RPMI7951 (cell line): ENCODE results near the gene PLPP6. TPM values are rescaled to one million over a fixed set of nuclear protein-coding genes. Genes with fewer than 3 reads are reported as not detected.

ENCODE experiments used
- DNase-seq: peaks from one replicate; pipeline ENCODE4 v3.0.0-alpha.2; 2012; ENCODE audit warnings: low read depth
- total RNA-seq: library from RNA; depleted of rRNA; stranded (reverse); fragments of >200 nt; shearing (Covaris generic); gene quantifications from 2 replicates; pipeline ENCODE4 v1.2.3, GENCODE V29; 2014

The PLPP6 gene
- total RNA-seq, 1 experiment from 2014 or later, result 5.5 TPM

DNA sequence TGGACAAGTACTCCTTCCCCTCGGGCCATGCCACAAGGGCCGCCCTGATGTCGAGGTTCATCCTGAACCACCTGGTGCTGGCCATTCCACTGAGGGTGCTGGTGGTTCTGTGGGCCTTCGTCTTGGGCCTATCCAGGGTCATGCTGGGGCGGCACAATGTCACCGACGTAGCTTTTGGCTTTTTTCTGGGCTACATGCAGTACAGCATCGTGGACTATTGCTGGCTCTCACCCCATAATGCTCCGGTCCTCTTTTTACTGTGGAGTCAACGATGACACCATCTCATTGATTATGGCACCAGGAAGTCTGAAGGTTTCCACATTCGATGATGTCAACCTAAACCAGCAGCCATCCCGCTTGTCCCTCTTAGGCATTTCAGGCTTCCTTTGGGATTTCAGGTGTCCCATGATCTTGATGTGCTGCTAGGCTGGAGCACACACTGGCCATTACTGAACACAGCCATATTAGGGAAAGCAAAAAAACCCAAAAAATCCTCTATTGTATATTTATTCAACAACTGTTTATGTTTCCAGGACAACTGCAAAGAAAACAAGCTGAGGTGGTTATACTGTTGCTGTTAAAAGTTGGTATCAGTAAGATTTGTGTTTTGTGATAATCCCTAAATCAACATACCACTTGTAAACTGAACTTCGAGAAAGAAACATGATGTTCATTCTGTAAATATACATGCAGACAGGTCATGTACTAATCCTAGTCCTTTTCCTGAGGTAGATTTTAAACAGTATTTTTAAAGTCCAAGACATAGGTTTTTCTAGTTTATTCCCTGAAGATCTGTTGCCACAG, 1.1 kb downstream of the PLPP6 start:
- DNase-seq, result no peak

GRCh38 chr9:4663956-4664355, 1.9 kb downstream of the PLPP6 start:
- no peak for DNase-seq

DNA sequence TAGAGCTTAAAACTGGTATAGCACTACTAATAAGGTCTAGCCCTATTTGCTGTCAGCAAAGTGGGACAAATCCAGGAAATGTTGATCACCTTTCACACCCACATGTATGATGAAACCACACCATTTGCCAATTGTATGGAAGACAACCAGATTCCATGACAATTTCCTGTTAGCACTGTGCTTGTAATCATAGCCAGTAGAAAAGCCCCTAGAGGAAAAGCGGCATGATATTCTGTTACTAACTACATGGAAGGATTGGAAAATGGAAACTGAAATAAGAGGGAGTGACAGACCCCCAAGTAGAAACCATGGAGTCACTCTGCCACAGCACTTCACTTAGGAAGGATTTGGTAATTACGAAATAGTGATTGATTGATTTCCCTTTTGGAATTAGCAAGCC, 3.3 kb downstream of the PLPP6 start:
- no peak for DNase-seq

DNA sequence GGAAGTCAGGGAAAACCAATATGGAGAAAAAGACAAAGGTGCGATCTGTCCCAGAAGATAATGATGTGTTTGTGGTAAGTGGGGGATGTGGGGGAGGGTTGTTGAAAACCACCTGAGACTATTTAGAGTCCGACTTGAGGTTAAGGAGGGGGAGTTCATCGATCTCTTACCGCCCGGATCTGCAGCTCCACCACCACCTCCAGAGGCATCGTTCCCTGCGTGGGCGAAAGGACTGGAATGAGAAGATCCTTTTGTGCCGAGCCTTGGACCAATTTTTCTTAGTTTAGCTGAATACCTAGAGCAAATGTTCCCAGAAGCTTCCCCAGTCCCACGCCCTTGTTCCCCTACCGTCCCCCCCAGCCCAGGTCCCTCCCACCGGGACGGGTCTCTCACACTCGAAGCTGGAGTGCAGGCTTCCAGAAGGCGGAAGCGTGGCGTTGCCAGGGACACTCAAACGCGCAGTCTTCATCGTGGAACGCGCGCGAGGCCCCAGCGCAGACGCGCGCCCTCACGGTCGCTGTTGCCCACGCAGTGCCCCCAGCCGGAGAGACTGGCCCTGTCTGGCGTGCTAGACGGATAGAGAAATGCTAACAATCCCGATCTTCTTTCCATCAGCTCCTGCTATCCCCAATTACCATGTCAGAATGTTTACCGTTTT, 4.1 kb downstream of the PLPP6 start, which contains the start of gene SPATA6L:
Gene SPATA6L, minus strand, starts transcription at position 439 of the 658 bp plus-strand sequence. Its CDS starts 230 bp downstream, at position 209.
- peak; percentile 60 for DNase-seq

- DNase-seq, result no peak
These were observed 5.6 kb downstream of the PLPP6 start for GRCh38 chr9:4667681-4668080.

GRCh38 chr9:4668604-4669003, 6.5 kb downstream of the PLPP6 start:
- no peak for DNase-seq

- no peak for DNase-seq
These were observed 7.8 kb downstream of the PLPP6 start for GRCh38 chr9:4669890-4670289.

GRCh38 chr9:4670591-4670990, 8.5 kb downstream of the PLPP6 start:
- DNase-seq, result no peak

GRCh38 chr9:4671737-4672136, 9.6 kb downstream of the PLPP6 start:
- no peak for DNase-seq

DNA sequence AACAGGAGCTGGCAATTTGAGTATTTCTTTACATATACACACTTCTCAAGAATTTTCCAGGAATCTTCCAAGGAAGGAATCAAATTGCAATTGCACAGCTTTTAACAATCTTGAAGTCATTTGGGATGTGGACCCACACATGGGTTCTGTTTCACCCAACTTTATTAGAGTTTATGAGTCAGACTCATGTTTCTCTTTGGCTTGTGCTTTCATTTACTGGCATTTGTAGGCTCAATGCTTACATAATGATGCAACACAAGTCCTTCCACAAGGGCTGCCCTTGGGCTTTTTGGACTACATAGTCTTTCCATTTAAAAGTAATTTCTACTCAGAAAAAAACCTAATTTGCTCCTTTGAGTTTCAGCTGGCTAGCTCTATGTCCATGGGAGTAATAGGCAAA, 12.7 kb downstream of the PLPP6 start:
- peak; percentile 76 for DNase-seq

DNA sequence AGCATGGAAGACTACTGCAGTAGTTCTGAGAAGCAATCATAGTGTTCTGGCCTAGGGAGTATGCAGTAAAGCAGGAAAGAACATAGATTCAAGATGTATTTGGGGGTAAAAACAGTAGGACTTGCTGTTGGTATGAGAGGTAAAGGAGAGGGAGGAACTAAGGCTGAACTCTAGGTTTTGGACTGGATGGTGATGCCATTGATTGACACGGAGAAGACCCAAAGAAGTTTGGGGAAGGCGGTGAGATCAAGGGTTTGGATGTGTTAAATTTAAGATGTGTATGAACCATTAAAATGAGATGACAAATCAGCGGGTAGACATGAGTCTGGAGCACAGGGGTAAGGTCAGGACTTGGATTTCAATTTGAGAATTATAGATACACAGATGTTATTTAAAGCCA, 15.3 kb downstream of the PLPP6 start:
- DNase-seq, result no peak

GRCh38 chr9:4678679-4679267, 16.7 kb downstream of the PLPP6 start:
- DNase-seq, result peak; percentile 26

- peak; percentile 92 for DNase-seq
These were observed 17.4 kb downstream of the PLPP6 start, which contains the start of gene CDC37L1 for GRCh38 chr9:4679268-4680172. TSS of gene CDC37L1 (plus strand) at chr9:4679569. CDS start at chr9:4679768, 199 bp downstream.

- no peak for DNase-seq
These were observed 18.1 kb downstream of the PLPP6 start for GRCh38 chr9:4680173-4680525.

DNA sequence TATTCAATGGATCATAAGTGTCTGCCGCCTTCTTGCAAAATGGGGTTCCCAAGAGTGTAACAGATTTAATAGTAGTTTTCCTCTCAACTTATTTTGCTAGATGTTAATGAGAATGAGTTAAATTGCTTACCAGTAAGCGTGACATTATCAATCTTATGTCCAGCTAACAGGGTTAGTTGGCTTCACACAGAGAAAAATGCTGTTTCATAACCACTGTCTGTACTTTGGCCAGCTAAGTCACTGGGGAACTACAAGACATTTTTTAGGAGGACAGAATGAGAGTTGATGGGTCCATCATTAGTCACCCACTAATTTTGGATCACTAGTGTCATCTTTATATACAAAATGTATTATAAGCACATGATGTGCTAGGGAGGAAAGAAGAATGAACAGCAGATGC, 18.7 kb downstream of the PLPP6 start:
- no peak for DNase-seq

- no peak for DNase-seq
These were observed 22.7 kb downstream of the PLPP6 start for GRCh38 chr9:4684820-4685219.

GRCh38 chr9:4686112-4686511, 24.0 kb downstream of the PLPP6 start:
- no peak for DNase-seq

GRCh38 chr9:4686584-4686983, 24.5 kb downstream of the PLPP6 start:
- no peak for DNase-seq

- DNase-seq, result no peak
These were observed 26.9 kb downstream of the PLPP6 start for GRCh38 chr9:4689021-4689420.

DNA sequence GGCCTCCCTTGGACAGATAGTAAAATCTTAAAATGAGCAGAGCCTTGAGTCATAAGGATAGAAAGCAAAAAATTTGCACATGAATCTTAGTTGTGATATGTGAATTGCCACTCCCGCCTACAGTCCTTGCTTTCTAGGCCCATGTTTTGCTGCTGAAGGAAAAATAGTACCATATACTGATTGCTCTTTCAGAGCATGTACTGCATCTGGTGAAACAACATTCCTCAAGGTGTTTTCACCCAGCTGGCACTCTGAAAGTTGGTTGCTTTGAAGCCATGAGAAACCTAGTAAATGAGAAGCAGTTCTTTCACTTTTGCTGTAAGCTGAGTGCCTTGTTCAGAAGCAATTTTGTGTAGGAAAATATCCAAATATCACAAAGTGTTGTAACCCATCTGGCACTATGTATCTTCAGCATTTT, 27.6 kb downstream of the PLPP6 start:
- no peak for DNase-seq

DNA sequence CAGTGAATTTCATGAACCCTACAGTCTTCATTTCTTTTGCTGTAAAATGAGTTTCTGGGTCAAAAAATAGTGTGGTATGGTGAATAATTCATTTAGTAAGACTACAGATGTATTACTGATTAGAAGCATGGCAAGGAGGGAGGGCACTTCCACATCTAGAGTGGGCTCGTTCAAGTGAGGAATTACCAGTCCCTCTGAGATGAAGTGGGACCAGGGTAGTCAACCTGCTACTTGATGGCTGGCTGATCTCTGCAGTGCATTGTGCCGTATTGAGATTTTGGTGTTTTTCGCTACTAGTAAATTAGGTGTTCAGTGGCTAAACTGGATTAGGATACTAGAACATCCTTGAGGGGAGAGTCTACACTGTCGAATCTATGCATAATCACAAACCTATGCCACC, 28.1 kb downstream of the PLPP6 start:
- no peak for DNase-seq

DNA sequence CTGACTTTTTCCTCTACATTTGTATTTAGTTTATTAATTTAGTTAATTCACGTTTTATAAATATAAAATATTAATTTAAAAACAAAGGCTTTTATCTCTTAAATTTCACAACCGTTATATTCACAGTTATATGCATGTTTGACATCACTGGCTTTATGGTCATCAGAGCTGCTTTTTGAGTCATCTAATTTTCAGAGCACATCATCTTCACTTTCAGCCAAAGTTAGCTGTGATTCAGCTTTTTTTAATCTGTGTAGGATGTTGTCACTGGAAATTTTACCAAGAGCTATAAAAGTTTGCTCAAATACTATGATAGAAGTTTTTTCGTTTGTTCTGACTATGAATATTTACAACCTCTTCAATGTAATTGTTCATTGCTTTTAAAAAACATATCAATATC, 29.7 kb downstream of the PLPP6 start:
- DNase-seq, result no peak
